Measurements from ENCODE around the gene KRTAP4-11.
"Not testable (repeated sequence)": the region's sequence is repeated elsewhere in the genome, so short reads cannot be mapped to it uniquely, and the experiment has no call there.

The KRTAP4-11 gene

DNA sequence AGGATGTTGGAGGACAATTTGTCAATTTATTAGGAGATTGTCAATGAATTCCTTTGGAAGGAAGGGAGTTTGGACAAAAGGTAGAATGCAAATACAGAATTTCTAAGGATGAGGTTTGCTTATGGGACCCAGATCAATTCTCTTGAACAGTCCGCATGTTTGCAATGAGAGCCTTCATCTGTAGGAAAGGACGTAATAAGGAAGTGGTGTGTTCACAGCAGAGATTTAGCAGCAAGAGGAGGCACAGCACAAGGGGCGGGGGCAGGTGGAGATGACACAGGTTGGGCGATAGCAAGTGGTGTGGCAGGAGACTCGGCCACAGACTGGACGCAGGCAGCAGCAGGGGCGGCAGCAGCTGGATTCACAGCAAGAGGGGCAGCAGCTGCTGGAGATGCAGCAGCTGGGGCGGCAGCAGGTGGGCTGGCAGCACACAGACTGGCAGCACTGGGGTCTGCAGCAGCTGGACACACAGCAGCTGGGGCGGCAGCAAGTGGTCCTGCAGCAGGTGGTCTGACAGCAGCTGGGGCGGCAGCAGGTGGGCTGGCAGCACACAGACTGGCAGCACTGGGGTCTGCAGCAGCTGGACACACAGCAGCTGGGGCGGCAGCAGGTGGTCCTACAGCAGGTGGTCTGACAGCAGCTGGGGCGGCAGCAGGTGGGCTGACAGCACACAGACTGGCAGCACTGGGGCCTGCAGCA, 5.3 kb upstream of the KRTAP4-11 start:
- DNase-seq = not testable (repeated sequence)

DNA sequence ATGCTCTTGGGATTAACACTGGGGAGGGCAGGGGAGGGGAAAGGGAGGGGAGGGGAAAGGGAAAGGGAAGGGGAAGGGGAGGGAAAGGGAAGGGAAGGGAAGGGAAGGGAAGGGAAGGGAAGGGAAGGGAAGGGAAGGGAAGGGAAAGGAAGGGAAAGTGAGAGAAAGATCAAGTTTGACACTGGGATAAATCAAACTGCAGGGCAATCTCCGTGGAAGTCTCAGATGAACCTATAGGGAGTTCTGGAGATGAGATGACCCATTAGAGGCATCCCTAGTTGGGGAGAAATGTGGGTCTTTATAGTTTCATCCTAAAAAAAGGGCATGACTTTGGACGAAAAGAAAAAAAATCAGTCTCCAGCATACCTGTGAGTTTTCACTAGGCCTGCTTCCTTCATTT, 3.6 kb upstream of the KRTAP4-11 start:
- no peak for DNase-seq

DNA sequence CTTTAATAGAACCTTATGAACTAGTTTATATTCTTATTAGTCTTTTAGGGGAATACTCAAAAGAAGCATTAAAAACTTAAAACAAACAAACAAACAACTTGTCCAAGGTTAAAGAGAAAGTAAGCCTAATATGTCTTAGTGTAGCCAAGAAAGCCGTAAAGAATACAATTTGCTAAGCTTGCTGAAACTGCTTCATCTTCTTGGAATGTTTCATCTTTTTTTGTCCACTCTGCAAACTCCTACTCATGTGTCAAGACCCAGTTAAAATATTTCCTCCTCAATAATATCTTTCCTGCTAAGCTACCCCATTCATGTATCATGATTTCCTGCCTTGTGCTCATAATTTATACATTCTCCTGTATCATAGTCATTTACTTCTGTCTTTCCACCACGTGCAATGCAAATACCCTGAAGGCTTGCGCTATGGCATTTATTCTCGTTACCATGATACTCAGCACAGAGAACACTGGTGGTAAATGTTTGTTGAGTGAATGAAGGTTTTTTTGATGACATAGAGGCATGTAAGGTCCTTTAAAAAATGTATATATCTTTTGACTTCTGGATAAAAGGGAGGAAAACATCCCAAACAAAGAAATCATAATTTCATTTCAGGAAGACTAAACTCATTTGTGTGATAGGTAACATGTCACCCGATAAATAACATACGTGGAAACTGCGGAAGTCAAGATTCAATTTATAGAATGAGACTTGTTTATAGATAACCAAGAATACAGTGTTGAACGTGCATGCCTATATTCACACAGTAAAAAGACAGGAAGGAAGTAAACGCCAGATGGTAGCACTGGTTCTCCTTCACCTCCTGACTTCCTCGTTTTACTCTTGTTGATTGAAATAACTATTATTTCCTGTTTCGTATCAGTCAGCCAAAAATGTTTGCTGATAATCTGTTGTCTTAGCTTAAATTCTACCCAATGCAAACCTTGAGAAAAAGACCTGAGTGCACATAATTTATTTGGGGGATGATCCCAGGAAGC, 1.8 kb upstream of the KRTAP4-11 start:
- not testable (repeated sequence) for DNase-seq

DNA sequence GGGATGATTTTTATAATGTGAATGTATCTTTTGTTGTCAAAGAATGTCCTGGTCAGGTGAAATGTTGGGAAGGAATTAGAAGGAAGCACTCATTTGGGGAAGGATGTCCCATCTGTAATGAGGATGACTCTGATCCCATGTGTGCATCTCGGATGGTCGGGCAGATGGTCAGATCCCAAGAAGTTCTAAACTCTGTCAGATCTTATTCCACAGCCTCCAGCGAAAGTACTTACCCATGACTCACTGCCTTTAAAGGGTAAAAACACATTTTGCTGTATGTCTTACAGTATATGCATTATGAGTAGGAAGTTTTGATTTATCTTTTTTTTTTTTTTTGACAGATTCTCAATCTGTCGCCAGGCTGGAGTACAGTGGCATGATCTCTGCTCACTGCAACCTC, 548 bp upstream of the KRTAP4-11 start:
- DNase-seq = no peak

DNA sequence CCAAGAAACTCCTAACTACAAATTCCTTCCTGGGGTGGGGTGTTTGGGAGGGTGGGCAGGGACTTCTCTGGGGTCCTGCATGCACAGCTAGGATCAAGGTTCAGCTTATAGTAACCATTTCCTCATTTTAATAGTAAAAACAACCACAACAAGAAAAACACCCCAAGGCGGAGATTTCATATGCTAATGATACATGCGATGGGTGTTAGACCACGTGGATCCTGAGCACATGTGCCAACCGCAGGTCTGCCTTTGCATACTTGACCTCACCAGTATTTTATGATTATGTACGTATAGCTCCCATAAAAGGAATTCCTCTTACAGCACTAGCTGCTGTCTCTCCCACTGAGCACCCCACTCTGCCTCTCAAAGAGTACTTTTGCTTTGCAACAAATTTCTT, 1.9 kb downstream of the KRTAP4-11 start:
- DNase-seq = no peak

DNA sequence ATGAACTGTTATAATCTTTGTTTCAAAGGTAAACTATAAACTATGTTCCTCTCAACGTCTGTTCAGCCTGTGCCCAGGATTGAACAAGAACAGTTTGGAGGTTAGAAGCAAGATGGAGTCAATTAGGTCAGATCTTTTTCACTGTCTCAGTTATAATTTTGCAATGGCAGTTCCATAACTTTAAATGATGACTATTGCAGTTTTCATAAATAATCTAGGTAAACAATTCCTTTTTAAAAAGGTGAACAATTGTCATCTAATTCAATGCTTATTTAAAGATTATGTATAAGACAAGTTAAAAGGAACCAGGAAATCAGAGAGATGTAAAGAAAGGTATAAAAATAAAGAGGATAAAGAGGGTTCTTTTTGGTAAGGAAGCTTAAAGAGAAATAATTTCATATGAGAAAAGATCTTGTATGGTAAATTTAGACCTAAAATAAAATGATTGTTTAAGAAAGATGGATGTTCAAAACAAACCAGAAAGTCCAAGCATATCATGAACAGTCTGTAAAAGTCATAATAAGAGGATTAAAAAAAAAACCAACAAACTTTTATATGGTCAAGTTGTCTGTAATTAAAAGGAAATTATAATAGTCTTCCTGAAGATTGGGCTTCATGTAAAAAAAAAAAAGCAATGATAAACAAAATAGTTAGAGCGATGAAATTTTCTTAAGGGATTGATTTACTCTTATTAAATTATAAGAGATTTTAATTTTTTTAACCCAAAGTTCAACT, 6.9 kb downstream of the KRTAP4-11 start:
- DNase-seq = no peak

DNA sequence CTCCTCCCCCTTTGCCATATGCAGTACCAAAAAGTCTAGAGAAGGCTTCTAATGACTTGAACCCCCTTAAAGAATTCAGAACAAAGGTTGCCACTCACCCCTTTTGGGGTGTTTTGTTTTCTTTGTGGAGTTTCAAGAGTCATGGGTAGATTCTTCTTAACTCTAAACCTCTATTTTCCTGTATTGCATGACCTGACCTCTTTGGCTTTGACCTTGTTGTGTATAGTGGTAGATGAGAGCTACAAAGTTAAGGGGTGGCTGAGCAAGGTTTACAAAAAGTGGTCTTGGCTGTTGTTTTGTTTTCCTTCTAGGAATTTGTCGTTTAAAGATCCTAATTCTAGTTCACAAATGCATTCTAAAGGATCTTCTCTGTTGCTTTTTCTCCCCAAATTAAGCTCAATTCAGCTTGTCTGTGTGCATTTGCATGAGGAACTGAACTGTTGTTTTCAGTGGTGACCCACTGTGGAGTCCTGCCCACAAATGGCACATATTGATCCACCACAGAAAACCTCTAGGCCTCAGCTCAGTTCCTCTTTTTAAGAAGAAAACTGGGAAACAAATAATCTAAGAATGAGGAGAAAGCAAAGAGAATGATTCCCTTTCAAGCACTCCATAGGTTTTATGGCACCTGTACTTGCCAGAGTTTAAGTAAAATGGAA, 9.3 kb downstream of the KRTAP4-11 start:
- DNase-seq = not testable (repeated sequence)

DNA sequence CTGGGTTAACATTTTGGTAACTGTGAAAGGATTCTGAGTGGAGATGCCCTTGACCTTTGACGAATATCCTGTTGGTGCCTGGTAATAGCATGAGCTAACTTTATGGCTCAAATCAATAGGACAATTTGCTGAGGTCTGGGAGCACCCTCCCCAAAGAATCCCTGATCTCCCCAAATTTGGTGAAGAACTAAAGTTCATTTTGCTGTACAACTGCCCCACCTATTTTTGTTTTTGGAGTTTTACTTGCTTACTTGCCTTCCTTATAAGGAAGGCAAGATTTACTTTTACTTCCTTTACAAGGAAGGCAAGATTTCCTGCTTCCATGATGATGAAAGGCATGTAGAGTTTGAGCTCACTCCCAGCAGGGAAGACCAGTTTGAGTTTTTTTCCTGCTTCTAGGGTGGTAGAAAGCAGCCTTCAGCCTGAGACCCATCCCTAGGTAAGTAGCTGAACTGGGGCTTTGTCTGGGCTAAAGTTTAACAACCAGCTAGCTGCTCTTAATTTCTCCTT, 10.2 kb downstream of the KRTAP4-11 start:
- no peak for DNase-seq

DNA sequence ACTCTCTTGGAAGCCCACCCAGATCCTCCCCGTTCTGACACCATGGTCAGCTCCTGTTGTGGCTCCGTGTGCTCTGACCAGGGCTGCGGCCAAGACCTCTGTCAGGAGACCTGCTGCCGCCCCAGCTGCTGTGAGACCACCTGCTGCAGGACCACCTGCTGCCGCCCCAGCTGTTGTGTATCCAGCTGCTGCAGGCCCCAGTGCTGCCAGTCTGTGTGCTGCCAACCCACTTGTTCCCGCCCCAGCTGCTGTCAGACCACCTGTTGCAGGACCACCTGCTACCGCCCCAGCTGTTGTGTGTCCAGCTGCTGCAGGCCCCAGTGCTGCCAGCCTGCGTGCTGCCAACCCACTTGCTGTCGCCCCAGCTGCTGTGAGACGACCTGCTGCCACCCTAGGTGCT, 12.8 kb downstream of the KRTAP4-11 start, which contains the start of gene KRTAP4-9:
Gene KRTAP4-9 (plus strand): TSS at position 43 of the 400 bp plus-strand sequence. CDS start 0 bp downstream, at position 43.
- DNase-seq = not testable (repeated sequence)

DNA sequence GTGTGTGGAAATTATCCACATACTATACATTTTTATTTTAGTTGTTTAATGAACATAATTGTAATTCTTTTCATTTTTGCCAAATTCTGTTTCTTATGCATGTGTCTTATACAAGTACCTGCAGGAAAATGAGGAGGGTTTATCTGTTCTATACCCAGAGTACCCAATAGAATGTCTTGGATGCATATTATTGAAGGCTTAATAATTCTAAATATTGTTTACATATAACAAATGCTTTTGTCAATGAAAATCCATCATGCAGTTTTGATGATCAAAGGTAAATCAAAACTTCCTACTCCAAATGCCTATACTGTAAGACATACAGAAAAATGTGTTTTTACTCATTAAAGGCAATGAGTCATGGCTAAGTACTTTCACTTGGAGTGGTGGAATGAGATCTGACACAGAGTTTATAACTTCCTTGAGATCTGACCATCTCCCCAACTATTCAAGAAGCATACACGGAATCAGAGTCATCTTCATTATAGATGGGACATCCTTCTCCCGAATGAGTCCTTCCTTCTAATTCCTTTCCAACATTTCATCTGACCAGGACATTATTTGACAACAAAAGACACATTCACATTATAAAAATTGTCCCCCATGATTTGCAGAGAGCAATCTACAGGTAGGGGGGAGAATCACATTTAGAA, 13.7 kb downstream of the KRTAP4-11 start:
- DNase-seq = not testable (repeated sequence)

DNA sequence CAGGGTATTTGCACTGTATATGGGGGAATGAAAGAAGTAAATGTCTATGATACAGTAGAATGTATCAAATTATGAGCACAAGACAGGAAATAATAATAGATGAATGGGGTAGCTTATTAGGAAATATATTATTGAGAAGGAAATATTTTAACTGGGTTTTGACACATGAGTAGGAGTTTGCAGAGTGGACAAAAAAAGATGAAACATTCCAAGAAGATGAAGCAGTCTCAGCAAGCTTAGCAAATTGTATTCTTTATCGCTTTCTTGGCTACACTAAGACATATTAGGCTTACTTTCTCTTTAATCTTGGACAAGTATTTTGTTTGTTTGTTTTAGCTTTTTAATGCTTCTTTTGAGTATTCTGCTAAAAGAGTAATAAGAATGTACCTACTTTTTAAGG, 14.3 kb downstream of the KRTAP4-11 start:
- no peak for DNase-seq

DNA sequence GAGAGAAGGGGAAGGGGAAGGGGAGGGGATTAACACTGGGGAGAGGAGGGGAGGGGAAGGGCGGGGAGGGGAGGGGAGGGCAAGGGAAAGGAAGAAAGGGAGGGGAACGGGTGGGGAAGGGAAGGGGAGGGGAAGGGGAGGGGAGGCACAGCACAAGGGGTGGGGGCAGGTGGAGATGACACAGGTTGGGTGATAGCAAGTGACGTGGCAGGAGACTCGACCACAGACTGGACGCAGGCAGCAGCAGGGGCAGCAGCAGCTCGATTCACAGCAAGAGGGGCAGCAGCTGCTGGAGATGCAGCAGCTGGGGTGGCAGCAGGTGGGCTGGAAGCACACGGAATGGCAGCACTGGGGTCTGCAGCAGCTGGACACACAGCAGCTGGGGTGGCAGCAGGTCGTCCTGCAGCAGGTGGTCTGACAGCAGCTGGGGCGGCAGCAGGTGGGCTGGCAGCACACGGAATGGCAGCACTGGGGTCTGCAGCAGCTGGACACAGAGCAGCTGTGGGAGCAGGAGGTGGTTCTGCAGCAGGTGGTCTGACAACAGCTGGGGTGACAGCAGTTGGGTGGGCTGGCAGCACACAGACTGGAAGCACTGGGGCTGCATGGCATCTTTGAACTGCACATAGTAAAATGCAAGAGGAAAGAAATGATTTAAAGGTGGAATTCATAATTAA, 16.4 kb downstream of the KRTAP4-11 start, which contains the start of gene KRTAP4-16:
Gene KRTAP4-16 (minus strand): TSS at position 624 of the 674 bp plus-strand sequence. CDS start 0 bp downstream, at position 624.
- no peak for DNase-seq

DNA sequence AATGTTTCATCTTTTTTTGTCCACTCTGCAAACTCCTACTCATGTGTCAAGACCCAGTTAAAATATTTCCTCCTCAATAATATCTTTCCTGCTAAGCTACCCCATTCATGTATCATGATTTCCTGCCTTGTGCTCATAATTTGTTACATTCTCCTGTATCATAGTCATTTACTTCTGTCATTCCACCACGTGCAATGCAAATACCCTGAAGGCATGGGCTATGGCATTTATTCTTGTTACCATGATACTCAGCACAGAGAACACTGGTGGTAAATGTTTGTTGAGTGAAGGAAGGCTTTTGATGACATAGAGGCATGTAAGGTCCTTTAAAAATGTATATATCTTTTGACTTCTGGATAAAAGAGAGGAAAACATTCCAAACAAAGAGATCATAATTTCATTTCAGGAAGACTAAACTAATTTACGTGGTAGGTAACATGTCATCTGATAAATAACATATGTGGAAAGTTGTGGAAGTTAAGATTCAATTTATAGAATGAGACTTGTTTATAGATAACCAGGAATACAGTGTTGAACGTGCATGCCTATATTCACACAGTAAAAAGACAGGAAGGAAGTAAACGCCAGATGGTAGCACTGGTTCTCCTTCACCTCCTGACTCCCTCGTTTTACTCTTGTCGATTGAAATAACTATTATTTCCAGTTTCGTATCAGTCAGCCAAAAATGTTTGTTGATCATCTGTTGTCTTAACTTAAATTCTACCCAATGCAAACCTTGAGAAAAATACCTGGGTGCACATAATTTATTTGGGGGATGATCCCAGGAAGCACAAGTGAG, 18.3 kb downstream of the KRTAP4-11 start:
- not testable (repeated sequence) for DNase-seq

DNA sequence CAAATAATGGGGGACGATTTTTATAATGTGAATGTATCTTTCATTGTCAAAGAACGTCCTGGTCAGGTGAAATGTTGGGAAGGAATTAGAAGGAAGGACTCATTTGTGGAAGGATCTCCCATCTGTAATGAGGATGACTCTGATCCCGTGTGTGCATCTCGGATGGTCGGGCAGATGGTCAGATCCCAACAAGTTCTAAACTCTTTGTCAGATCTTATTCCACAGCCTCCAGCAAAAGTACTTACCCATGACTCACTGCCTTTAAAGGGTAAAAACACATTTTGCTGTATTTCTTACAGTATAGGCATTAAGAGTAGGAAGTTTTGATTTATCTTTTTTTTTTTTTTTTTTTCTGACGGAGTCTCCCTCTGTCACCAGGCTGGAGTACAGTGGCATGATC, 19.7 kb downstream of the KRTAP4-11 start:
- no peak for DNase-seq

DNA sequence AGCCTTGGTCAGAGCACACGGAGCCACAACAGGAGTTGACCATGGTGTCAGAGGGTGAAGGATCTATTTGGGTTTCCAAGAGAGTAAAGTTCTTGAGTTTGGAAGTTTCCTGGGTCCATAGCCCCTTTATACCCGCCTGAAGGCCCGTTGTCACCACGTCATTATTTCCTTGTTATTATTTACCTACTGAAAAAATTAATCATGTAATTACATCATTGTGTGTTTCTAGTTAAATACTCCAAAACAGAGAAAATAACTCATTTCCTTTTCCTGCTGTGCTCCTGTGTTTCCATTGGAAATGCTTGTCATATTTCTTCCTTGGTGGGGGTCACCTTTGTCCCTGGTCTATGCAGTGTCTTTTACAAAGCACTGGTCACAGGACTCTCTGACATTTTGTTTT, 20.1 kb downstream of the KRTAP4-11 start, which contains the start of gene KRTAP4-8:
Gene KRTAP4-8 (minus strand): TSS at position 101 of the 400 bp plus-strand sequence. CDS start 58 bp downstream, at position 43.
- DNase-seq = no peak

DNA sequence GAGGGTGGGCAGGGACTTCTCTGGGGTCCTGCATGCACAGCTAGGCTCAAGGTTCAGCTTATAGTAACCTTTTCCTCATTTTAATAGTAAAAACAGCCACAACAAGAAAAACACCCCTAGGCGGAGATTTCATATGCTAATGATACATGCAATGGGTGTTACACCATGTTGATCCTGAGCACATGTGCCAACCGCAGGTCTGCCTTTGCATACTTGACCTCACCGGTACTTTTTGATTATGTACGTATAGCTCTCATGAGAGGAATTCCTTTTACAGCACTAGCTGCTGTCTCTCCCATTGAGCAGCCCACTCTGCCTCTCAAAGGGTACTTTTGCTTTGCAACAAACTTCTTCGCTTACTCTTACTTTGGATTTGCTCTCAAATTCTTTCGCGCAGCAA, 22.1 kb downstream of the KRTAP4-11 start:
- no peak for DNase-seq

DNA sequence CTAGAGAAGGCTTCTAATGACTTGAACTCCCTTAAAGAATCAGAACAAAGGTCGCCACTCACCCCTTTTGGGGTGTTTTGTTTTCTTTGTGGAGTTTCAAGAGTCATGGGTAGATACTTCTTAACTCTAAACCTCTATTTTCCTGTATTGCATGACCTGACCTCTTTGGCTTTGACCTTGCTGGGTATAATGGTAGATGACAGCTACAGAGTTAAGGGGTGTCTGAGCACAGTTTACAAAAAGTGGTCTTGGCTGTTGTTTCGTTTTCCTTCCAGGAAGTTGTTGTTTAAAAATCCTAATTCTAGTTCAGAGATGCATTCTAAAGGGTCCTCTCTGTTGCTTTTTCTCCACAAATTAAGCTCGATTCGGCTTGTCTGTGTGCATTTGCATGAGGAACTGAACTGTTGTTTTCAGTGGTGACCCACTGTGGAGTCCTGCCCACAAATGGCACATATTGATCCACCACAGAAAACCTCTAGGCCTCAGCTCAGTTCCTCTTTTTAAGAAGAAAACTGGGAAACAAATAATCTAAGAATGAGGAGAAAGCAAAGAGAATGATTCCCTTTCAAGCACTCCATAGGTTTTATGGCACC, 29.3 kb downstream of the KRTAP4-11 start:
- DNase-seq = not testable (repeated sequence)

DNA sequence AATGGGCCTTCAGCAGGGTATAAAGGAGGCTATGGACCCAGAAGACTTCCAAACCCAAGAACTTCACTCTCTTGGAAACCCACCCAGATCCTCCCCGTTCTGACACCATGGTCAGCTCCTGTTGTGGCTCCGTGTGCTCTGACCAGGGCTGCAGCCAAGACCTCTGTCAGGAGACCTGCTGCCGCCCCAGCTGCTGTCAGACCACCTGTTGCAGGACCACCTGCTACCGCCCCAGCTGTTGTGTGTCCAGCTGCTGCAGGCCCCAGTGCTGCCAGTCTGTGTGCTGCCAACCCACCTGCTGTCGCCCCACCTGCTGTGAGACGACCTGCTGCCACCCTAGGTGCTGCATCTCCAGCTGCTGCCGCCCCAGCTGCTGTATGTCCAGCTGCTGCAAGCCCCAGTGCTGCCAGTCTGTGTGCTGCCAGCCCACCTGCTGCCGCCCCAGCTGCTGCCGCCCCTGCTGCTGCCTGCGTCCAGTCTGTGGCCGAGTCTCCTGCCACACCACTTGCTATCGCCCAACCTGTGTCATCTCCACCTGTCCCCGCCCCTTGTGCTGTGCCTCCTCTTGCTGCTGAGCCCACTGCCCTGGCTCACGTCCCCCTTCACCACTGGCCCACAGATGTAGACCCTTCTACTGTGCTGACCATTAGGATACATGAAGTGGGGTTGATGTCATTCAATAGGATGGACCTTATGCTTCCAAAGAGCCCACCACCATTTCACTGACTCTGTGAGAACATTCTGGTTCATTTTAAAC, 33.9 kb downstream of the KRTAP4-11 start, which contains the start of gene KRTAP4-7:
Gene KRTAP4-7 (plus strand): TSS at position 51 of the 757 bp plus-strand sequence. CDS start 57 bp downstream, at position 108.
- not testable (repeated sequence) for DNase-seq
